PC-3 (cell line): Measurements from ENCODE around the gene PCA3. TPM values are rescaled to one million over a fixed set of nuclear protein-coding genes. Genes with fewer than 3 reads are reported as not detected.

Experiments used
- ATAC-seq: fragments of 200-7000 bp; cut with Tn5 transposase; 2 replicates; pipeline ENCODE4 v1.9.1; 2020; ENCODE audit warnings: mild to moderate bottlenecking, moderate library complexity
- BruUV-seq: library from RNA; stranded (reverse); fragments of 400-500 nt; replicated peaks from 2 replicates; lab custom pipeline; 2021; lab: Mats Ljungman, UMichigan
- CTCF ChIA-PET: fragments of 300-600 bp; sonication (Branson Sonifier 250); formaldehyde crosslinking; loops from one replicate; lab custom pipeline; 2022; ENCODE audit warnings: antibody characterized with exemption; lab: Charles Lee
- POLR2A ChIA-PET: fragments of 300-600 bp; sonication (Branson Sonifier 250); formaldehyde crosslinking; loops from one replicate; lab custom pipeline; 2022; ENCODE audit warnings: antibody characterized with exemption; ENCODE audit not compliant: unreplicated experiment; lab: Charles Lee
- DNase-seq: peaks from one replicate; pipeline ENCODE4 v3.0.0-alpha.2; 2015
- H2AFZ ChIP-seq: fragments of 300-600 bp; sonication (generic); 2 replicates; pipeline ENCODE4 v1.6.0; 2016; ENCODE audit warnings: antibody characterized with exemption, low read length
- H3F3A ChIP-seq: fragments of 300-600 bp; sonication (generic); one replicate; pipeline ENCODE4 v1.6.0; 2017; ENCODE audit warnings: antibody characterized with exemption, low read length, control low read depth, mild to moderate bottlenecking; ENCODE audit not compliant: unreplicated experiment
- H3K27ac ChIP-seq: fragments of 300-600 bp; sonication (generic); 2 replicates; pipeline ENCODE4 v1.5.1; 2016; ENCODE audit warnings: mild to moderate bottlenecking, low read length
- H3K27me3 ChIP-seq: fragments of 300-600 bp; sonication (generic); 2 replicates; pipeline ENCODE4 v1.6.1; 2016; ENCODE audit warnings: low read length, mixed read lengths
- H3K36me3 ChIP-seq: fragments of 300-600 bp; sonication (generic); 2 replicates; pipeline ENCODE4 v1.6.1; 2016; ENCODE audit warnings: low read depth, mixed run types, low read length, mixed read lengths
- H3K4me1 ChIP-seq: fragments of 300-600 bp; sonication (generic); 2 replicates; pipeline ENCODE4 v1.5.1; 2016; ENCODE audit warnings: low read length; ENCODE audit not compliant: insufficient read depth
- H3K4me2 ChIP-seq: fragments of 300-600 bp; sonication (generic); 2 replicates; pipeline ENCODE4 v1.6.0; 2016; ENCODE audit warnings: low read length
- H3K4me3 ChIP-seq: fragments of 300-600 bp; sonication (generic); 2 replicates; pipeline ENCODE4 v1.5.1; 2016; ENCODE audit warnings: mild to moderate bottlenecking, low read length, mixed read lengths
- H3K79me2 ChIP-seq: fragments of 300-600 bp; sonication (generic); 2 replicates; pipeline ENCODE4 v1.6.1; 2017; ENCODE audit warnings: low read length, mixed read lengths
- H3K9ac ChIP-seq: fragments of 300-600 bp; sonication (generic); 2 replicates; pipeline ENCODE4 v1.6.0; 2016; ENCODE audit warnings: mild to moderate bottlenecking, low read length
- H3K9me2 ChIP-seq: fragments of 300-600 bp; sonication (generic); replicated peaks from 2 replicates; pipeline ENCODE4 v1.6.1; 2016; ENCODE audit warnings: mixed run types, low read length, mixed read lengths
- H3K9me3 ChIP-seq: fragments of 300-600 bp; sonication (generic); 2 replicates; pipeline ENCODE4 v1.6.1; 2016; ENCODE audit warnings: low read length, mixed read lengths
- H4K20me1 ChIP-seq: fragments of 300-600 bp; sonication (generic); 2 replicates; pipeline ENCODE4 v1.6.1; 2016; ENCODE audit warnings: low read length, mixed read lengths
- EZH2 ChIP-seq: fragments of 300-600 bp; sonication (generic); IDR thresholded peaks from one replicate; pipeline ENCODE4 v1.6.1; 2017; ENCODE audit warnings: antibody characterized with exemption, mild to moderate bottlenecking, low read length; ENCODE audit not compliant: unreplicated experiment
- EZH2phosphoT487 ChIP-seq: fragments of 300-600 bp; sonication (generic); IDR thresholded peaks from 2 replicates; pipeline ENCODE4 v1.6.1; 2018; ENCODE audit warnings: mild to moderate bottlenecking, antibody characterized with exemption, low read length, borderline replicate concordance
- intact Hi-C: fragments of 100-400 bp; cut with micrococcal nuclease; formaldehyde crosslinking; loops from 2 replicates; pipeline ENCODE4 v1.9.0; 2023
- total RNA-seq: library from RNA; depleted of rRNA; stranded (reverse); fragments of >200 nt; gene quantifications from 2 replicates; pipeline ENCODE4 v1.2.3, GENCODE V29; 2014
- TF ChIP-seq, protein P1 (sequence below): fragments of 300-600 bp; sonication (generic); conservative IDR thresholded peaks from 2 replicates; pipeline ENCODE4 v1.5.1; 2017; ENCODE audit warnings: antibody characterized with exemption, low read depth, mild to moderate bottlenecking, low read length

Gene PCA3
- total RNA-seq, 1 experiment from 2014 or later: not detected

- ATAC-seq (no peak), DNase-seq (no peak)
- Histone ChIP-seq H3K4me3 (no peak overlapping the region), H3F3A (no peaks in the 10 kb centered on the region), H3K27ac (no peak overlapping the region), H4K20me1 (no peaks in the 10 kb centered on the region), H3K4me2 (no peak overlapping the region), H3K9me2 (no peaks in the 10 kb centered on the region), H3K36me3 (no peaks in the 10 kb centered on the region), H3K9ac (no peak overlapping the region), H3K9me3 (no peaks in the 10 kb centered on the region), H3K79me2 (no peaks in the 10 kb centered on the region), H3K27me3 (no peaks in the 10 kb centered on the region), H3K4me1 (no peaks in the 10 kb centered on the region), H2AFZ (no peak overlapping the region)
- ChIA-PET CTCF (no interaction called here), POLR2A (no interaction called here)
- intact Hi-C loops: no loop called here
- BruUV-seq: no TSS peak
- TF ChIP-seq EZH2phosphoT487 (no peak), EZH2 (no peak)
- TF ChIP-seq, protein P1, sequence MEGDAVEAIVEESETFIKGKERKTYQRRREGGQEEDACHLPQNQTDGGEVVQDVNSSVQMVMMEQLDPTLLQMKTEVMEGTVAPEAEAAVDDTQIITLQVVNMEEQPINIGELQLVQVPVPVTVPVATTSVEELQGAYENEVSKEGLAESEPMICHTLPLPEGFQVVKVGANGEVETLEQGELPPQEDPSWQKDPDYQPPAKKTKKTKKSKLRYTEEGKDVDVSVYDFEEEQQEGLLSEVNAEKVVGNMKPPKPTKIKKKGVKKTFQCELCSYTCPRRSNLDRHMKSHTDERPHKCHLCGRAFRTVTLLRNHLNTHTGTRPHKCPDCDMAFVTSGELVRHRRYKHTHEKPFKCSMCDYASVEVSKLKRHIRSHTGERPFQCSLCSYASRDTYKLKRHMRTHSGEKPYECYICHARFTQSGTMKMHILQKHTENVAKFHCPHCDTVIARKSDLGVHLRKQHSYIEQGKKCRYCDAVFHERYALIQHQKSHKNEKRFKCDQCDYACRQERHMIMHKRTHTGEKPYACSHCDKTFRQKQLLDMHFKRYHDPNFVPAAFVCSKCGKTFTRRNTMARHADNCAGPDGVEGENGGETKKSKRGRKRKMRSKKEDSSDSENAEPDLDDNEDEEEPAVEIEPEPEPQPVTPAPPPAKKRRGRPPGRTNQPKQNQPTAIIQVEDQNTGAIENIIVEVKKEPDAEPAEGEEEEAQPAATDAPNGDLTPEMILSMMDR: no peak
These were observed 31.8 kb upstream of the PCA3 start for GRCh38 chr9:76732341-76732958.

DNA sequence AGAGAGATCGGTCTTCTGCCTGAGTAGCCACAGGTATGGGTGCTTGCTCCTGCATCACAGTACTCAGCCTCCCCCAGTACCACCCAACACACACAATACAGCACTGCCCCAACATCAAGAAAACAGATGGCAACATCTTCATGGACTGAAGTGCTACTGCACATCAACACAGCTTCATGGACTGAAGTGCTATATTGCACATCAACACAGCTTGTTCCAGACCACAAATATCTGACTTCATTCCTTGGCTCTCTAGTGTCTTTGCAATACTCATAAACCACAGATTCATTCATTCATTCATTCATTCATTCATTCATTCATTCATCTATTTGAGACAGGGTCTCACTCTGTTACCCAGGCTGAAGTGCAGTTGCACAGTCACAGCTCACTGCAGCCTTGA, 31.1 kb upstream of the PCA3 start:
- H3F3A ChIP-seq: no peaks in the 10 kb centered on the region
- H2AFZ ChIP-seq: no peak overlapping the region
- ChIA-PET CTCF (no interaction called here), POLR2A (no interaction called here)
- no peak overlapping the region for H3K4me3 ChIP-seq
- H3K9me2 ChIP-seq: no peaks in the 10 kb centered on the region
- ATAC-seq (no peak), DNase-seq (no peak)
- intact Hi-C loops: no loop called here
- no peaks in the 10 kb centered on the region for H4K20me1 ChIP-seq
- H3K27me3 ChIP-seq: peaks cover 3% of the 10 kb centered on the region; the same call in 1 of the 2 replicates
- no peaks in the 10 kb centered on the region for H3K9me3 ChIP-seq
- H3K27ac ChIP-seq: no peak overlapping the region
- no peaks in the 10 kb centered on the region for H3K36me3 ChIP-seq
- TF ChIP-seq EZH2 (no peak), EZH2phosphoT487 (no peak)
- TF ChIP-seq, protein P1: no peak
- no peak overlapping the region for H3K9ac ChIP-seq
- H3K4me2 ChIP-seq: no peak overlapping the region
- no TSS peak for BruUV-seq
- no peaks in the 10 kb centered on the region for H3K4me1 ChIP-seq
- no peaks in the 10 kb centered on the region for H3K79me2 ChIP-seq

DNA sequence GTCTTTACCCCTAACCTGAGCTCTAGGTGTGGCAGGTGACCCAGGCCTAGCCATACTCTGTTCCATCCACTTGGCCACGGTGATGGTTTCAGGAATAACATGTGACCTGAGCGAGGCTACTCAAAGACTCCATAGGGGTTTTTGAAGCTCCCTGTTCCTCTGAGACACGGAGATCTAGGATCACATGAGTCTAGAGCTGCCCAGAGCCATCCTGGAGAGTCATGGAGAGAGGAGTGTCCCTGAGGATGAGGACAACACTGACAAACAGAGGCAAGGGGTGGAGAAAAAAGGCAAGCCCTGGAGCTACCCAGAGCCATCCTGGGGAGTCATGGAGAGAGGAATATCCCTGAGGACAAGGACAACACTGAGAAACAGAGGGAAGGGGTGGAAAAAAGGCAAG, 29.5 kb upstream of the PCA3 start:
- Histone ChIP-seq H3F3A (no peaks in the 10 kb centered on the region), H3K9me2 (no peaks in the 10 kb centered on the region), H3K36me3 (no peaks in the 10 kb centered on the region), H3K79me2 (no peaks in the 10 kb centered on the region), H3K9me3 (no peaks in the 10 kb centered on the region), H3K27ac (no peak overlapping the region), H3K27me3 (peaks cover 16% of the 10 kb centered on the region; the same call in 1 of the 2 replicates), H3K4me1 (no peaks in the 10 kb centered on the region), H2AFZ (no peak overlapping the region), H3K9ac (no peak overlapping the region), H3K4me2 (no peak overlapping the region), H3K4me3 (no peak overlapping the region), H4K20me1 (no peaks in the 10 kb centered on the region)
- no peak for TF ChIP-seq EZH2phosphoT487
- ChIA-PET POLR2A (no interaction called here), CTCF (no interaction called here)
- BruUV-seq: no TSS peak
- no peak for ATAC-seq
- intact Hi-C loops: no loop called here
- DNase-seq: no peak
